ENCODE results near the gene TRDN.
"Not testable (repeated sequence)": the region's sequence is repeated elsewhere in the genome, so short reads cannot be mapped to it uniquely, and the experiment has no call there.

TRDN gene

DNA sequence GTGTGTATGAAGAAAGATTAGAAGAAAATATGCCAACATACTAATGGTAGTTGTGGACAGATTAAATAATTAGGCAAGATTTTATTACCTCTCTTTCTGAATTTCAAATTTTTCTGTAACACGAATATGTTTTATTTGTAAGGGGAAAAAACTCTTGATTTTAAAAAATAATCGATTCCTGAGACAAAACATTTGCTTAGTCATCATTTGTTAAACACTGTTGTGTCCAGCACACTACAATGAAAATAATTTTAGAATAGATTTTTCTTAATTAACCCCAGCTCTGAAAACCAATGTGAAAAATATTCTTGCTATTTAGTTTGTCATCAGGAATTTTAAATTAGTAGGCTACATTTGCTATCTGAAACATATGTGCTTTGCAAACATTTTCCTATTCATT lies 253.0 kb downstream of the TRDN start:
- no peak for DNase-seq

DNA sequence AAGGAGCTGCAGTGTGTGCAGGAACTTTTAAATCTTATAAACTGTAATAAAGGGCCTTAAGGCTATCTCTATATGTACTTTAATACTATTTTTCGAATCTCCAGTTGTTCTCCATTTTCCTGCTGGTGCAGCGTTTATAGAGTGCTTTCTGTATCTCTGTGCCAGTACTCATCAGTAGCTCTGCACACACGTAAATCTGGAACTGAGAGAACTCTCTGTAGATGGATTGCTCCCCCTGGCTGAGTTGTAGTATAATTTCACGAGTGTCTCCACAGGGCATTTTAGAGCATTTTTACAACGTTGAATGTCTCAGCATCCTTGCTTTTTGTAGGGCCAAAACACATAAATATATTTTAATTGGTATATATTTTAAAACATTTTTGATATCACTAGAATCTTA lies 256.5 kb downstream of the TRDN start:
- DNase-seq, result peak; percentile 63

DNA sequence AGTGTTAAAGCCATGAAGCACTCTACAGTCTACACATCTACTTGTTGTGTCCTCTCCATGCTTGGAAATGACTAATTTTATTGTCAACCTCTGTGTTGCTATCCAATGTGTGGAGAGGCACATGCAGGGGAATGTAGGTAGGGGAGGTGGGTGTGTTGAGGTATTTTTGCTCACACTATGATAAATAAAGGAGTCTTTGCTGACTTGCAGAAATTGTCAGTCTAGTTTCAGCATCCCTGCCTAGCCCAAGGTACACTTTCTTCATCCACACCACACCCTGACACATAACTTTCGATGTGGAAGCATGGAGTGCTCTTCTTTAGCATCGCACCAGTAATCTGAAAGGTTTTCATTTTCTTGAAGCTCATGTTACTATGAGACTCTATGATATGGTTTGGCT lies 264.0 kb downstream of the TRDN start:
- DNase-seq, result no peak

DNA sequence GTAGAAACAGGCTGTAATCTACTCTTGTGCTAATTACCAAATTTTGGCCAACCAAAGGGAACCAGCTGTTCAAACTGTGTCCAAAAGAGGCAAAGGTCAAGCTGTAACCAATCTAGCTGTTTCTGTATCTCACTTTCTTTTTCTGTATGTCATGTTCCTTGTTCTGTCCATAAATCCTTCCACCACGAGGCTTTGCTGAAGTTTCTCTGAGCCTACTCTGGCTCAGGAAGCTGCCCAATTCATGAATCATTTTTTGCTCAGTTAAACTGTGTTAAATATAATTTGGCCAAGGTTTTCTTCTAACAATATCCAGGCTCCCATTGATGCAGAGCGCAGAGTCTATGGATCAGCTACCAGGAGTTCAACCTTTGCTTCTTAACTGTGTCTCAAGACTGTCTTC lies 272.8 kb downstream of the TRDN start:
- DNase-seq, result no peak

DNA sequence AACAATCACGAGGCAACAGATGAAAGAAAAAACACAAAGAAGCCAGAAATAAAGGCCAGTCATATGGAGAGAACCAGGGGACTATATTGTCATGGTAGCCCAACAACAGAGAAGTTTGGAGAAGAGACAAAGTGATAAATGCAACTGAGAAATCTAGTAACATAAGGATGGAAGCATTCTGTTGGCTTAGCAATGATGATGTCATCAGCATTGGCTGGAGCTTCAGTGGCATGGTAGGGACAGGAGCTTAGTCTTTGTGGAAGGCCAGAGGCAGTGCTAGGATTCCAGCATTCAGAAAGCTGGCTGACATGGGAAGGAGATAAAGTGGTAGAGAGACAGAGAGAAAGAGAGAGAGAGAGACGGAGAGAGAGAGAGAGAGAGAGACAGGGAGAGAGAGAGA lies 276.4 kb downstream of the TRDN start:
- no peak for DNase-seq

DNA sequence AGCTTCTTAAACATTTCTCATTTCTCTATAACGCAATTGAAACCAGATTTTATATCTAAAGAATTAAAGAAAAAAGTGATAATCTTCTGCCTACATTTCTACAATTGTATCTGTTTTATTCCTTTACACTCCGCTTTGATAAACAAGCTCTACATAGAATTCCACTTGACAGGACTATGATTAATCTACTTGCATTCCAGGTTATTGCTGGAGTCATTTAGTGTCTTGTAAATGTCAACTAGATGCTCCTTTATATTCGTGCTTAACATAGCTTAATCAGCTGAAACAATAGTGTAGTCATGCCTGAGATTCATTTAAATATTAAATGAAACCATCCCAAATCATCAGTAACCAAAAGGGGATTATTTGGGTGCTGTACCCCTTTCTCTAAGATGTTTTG lies 284.0 kb downstream of the TRDN start:
- no peak for DNase-seq

DNA sequence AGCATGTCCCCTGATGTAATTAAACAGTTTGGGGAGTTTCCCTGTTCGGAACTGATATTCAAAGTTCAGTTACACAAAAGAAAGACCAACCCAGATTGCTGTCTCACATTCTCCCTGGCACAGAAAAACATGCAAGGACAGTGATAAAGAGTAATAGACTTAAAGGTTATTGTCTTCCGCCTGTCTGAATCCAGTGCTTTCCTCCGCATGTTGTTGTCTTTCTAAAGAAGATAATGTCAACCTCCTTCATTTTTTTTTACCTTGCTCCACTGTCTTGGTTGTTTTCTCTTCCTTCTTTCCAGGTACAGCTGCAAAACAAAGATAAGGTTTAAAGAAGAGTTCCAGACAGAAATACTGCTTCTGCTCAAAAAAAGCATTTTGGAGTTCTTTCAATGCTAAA lies 284.5 kb downstream of the TRDN start:
- no peak for DNase-seq

DNA sequence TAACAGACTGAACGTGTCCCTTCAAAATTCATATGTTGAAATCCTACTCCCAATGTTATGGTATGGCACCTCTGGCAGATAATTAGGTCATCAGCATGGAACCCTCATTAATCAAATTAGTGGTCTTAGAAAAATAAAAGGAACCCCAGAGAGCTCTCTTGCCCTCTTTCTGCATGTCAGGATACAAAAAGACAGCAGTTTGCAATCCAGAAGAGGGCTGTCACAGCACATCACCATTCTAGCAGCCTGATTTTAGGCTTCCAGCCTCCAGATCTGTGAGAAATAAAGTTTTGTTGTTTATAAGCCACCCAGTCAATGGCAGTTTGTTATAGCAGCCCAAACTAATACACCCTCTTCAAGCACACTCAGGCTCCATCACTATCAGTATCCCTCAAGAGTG lies 292.9 kb downstream of the TRDN start:
- no peak for DNase-seq

DNA sequence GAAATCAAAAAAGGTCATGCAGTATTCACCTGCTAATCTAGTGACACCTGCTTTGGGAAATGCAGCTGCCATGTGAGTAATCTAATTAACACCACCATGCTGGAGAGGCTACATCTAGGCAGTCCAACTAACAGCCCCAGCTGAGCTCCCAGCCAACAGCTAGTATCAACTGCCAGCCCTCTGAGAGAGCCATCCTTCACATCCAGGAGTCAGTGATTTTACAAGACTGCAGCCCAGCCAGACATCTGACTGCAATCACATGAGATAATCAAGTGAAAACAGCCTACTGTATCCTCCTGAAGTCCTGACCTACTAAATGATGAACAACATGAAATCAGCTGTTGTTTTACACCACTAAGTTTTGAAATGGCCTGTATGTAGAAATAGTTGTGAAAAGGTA lies 298.4 kb downstream of the TRDN start:
- peak; percentile 47 for DNase-seq

DNA sequence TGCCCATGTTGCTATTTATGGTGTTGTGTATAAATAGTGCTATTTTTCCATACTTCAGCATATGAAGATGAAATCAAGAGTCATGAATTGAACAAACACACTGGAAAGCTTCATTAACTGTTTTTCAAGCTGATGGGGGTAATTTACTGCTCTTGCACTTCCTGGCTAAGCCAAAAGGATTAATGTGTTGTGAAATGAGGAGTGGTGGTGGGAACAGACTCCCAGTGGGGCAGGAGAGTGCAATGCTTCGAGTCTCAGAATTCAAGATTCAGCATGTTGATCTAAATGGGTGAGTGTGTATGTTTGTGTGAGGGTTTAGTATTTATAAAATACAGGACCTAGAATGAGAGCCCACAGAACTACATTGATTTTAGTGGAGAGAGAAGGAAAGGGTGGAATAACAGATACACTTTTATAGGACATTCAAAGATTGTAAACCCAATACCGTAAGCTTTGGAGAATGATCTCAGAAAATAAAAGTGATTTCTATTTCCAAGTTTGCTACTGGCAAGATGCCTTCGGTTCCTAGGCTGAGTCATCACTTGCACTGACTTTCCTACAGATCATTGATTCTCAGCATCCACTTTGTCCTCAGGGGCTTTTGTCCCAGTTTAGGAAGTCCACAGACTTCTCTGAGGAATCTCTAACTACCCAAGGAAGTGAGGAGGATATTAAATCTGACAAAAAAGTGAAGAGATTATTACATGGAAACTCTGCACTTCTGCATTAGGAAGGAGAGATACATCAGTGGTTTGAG lies 303.6 kb downstream of the TRDN start:
- DNase-seq, result no peak

DNA sequence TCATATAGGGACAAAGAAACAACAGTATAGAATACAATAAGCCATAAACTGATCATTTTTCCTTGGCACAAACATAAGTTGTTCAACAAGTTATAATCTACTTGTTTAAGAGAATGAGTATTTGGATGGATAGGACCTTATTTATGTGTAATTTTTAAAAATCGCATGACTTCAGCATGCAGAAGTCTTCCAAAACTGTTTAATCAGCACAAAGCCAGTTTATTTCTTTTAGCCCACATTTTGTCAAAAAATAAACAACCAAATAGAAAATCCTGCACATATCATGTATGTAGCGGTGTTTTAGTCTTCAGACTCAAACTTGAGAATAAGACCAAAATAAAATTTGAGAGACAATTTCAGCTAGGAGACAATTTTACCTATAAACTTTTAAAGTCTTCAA lies 304.7 kb downstream of the TRDN start:
- no peak for DNase-seq

DNA sequence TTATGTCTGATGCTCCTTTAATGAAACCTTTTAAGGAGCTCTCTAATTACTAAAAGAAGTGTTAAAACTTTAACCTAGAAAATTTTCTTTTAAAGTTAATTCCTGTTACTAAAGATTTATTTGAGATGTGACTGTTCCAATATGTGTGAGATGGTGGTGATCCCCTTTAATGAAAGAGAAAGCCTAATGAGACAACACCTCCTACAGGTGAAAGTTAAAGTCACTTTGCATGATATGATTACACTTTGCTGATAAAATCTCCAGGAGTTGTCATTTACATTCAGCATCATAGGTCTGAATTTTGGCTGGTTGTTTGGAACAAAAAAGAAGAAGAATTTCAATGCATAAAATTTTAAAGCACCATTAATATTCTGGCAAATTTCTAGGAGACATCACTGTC lies 307.4 kb downstream of the TRDN start:
- DNase-seq, result no peak

DNA sequence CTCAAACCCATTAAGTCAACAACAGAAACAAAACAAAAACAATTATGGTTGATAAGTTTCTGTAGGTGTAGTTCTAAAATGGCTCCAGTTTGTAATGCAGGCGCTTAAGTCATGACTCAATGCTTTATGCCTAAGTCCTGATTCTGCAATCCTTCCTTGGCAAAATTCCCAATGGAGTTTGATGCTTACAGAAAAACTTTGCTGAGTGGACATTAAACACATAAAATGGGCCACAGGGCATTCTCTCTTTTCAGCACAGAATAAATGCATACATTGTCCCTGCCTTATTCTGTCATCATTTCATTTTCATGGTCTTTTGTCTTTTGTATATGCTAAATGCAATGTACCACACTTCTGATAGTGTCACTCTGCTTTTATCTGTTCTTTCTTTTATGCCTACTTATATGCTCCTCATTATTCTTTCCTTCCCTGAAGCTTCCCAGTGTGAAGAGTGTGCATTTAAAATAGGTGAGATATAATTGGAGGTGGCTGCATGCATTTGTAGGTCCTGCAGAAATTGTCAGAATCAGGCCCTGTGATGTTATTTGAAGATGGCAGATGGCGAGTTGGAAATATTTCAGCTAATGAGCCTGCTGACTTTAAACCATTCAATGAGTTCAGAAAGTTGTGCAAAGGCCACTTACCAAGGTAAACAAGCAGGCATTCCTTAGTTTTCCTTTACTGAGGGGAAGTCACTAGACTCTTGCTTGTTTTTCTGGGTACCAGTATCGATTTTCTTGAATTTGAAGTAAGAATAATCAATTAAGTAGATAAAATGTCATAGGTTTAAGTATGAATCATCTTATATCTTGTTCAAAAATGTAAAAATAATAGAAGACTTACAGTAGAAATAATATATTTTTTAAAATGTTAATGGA lies 313.1 kb downstream of the TRDN start:
- no peak for DNase-seq

DNA sequence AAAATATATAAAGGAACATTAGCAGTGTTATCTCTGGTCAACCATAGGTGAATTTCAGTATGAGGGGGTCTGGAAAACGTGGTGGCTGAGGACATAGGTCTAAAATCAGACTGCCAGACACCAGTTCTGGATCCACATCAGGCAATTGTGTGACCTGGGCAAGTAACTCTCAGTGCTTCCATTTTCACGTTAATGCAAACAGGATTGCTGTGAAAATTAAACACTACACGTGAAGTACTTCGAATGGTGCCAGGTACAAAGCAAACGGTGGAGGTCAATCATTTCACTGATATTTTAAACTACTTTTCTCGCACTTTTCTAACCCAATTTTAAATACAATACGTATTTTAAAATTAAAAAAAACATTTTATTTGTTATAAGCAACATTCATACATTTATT lies 315.7 kb downstream of the TRDN start:
- DNase-seq, result no peak

DNA sequence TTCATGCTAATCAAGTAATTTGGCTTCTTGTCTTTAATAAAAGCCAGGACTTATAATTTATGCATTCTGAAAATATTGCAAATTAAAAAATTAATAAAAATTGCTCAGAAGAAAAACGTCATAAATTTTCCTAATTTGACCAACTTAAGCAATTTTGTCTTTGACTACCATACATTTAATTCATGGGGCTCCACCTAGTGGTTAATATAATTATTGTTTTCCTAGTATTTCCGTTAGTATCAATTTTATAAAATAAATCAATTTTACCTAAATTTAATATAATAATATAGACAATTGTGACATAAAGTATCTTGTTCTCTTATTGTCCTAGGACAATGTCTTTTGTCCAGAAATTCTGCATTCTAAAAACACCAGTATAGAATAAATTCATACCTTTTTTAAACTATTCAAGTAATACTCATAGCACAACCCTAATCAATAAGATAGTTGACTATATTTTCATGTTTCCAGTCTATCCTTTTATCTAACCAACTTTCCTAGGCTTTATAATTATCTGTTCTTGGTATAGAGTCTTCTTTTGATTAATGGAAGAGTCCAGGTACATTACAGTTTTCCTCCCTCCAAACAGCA lies 319.9 kb downstream of the TRDN start:
- DNase-seq, result peak; percentile 29

DNA sequence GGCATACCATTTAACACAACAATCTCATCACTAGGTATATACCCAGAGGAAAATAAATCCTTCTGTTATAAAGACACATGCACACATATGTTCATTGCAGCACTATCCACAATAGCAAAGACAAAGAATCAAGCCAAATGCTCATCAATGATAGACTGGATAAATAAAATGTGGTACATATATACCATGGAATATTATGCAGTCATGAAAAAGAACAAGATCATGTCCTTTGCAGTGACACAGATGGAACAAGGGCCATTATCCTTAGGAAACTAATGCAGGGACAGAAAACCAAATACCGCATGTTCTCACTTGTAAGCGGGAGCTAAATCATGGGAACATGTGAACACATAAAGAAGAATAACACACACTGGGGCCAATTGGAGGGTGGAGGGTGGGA lies 322.3 kb downstream of the TRDN start:
- not testable (repeated sequence) for DNase-seq

DNA sequence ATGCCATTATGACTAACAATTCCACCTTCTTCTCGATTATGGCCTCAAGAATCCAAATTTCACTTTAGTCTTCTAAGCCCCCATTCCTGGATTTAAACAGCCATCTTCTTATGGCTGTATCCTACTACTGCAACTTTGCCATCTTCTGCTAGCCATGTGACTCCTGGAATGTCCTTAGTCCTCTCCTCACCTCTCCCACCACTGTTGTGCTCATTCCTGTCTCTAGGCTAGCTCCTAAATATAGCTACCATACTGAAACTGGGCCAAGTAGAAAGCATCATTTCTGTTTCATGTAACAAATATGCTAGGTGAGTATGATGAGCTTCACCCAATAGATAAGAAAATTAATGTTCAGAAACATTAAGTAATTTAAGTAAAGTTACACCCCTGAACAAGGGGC lies 327.6 kb downstream of the TRDN start:
- no peak for DNase-seq

DNA sequence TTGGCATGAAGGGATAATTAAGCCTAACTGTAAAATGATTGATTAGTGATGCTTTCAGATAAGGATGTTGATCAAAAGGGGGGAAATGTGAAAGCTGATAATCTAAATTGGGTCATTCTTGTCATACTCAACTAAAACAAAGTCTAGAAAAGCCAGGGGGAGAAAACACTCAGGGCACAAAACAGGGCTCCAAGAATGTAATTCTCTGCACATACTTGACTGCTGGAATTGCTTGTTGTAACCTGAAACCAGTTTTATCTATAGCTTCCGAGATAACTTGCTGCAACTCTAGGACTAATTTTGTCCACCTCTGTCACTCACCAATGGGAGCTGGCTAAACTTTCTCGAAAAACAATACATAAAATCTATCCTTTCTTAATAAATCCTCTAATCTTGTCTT lies 330.4 kb downstream of the TRDN start:
- DNase-seq, result no peak

DNA sequence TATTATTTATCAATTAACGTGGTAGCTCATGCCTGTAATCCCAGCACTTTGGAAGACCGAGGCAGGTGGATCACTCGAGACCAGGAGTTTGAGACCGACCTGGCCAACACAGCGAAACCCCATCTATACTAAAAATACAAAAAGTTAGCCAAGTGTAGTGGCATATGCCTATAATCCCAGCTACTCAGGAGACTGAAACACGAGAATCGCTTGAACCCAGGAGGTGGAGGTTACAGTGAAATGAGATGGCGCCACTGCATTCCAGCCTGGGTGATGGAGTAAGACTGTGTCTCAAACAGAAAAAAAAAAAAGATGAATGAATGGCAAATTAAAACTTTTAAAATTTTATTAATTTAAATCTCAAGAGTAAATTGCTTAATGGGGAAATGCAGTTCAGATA lies 341.1 kb downstream of the TRDN start:
- DNase-seq, result no peak

DNA sequence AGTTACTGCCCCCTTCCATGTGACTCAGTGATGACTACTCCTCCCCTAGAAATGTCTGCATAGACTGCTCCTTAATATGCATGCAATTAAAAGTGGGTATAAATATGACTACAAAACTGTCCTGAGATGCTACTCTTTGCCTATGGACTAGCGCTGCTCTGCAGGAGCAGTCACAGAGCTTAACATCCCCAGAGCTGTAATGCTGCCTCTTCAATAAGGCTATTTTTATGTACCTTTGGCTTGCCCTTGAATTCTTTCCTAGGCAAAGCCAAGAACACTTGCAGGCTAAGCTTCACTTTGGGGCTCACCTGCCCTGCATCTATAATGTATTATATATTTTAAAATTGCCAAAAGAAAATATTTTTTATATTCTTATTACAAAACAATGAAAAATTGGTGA lies 341.6 kb downstream of the TRDN start:
- DNase-seq, result no peak

DNA sequence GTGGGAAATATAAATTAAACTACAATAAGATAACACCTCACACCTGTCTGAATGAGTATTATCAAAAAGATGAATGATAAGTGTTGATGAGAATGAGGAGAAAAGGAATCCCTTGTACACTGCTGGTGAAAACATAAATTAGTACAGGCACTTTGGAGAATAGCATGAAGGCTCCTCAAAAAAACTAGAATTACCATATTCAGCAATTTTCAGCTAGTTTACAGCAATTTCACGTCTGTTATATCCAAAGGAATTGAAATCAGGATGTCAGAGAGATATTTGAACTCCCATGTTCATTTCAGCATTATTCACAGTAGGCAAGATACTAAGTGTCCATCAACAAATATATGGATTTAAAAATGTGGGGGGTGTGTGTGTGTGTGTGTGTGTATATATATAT lies 348.1 kb downstream of the TRDN start:
- DNase-seq, result no peak

DNA sequence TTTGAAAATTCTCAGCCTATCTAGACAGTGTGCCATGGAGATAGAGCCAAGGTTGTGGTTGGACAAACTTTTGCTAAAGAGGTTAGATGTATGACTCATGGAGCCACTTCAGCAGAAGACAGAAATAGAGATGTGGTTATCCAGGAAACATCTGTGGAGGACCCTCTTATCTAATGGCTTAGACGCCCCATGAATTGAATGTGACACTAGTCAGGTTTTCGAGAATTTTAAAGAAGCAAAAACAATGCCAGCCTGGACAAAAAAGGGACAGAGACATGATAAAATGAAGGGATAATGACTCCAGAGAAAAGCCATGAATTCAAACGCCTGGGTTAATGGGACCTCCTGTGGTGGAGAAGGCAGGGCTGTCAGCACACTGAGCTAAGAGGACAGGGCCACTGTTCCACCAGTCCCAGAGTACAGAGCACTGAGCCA lies 360.2 kb downstream of the TRDN start:
- DNase-seq, result no peak

DNA sequence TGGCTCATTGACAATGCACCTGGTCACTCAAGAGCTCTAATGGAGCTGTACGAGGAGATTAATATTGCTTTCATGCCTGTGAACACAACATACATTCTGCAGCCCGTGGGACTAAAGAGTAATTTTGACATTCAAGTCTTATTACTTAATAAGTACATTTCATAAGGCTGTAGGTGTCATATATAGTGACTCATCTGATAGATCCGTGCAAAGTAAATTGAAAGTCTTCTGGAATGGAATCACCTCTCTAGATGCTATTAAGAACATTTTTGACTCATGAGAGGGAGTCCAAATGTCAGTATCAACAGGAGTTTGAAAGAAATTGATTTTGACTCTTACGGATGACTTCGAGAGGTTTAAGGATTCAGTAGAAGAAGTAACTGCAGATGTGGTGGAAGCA lies 372.8 kb downstream of the TRDN start:
- DNase-seq, result no peak

DNA sequence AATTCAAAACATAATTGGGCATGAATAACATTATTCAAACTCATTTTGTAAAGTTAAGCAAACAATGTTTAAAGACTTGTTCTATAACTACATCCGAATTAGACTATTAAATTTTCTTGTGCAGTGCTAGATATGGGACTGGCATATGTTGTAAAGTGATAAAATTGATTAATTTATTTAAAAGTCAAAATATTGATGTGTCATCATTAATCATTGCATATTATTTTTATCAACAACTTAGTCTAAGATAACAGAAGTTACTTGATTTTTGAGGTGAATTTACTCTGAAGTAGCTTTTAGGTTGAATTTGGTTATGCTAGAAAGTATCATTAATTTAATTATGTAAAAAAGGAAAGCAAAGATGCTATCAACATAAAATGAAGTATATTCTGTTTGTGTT lies 396.1 kb downstream of the TRDN start:
- no peak for DNase-seq
